Measurements from ENCODE around the gene DDC. TPM values are rescaled to one million over a fixed set of nuclear protein-coding genes. Genes with fewer than 3 reads are reported as not detected.

The DDC gene, protein sequence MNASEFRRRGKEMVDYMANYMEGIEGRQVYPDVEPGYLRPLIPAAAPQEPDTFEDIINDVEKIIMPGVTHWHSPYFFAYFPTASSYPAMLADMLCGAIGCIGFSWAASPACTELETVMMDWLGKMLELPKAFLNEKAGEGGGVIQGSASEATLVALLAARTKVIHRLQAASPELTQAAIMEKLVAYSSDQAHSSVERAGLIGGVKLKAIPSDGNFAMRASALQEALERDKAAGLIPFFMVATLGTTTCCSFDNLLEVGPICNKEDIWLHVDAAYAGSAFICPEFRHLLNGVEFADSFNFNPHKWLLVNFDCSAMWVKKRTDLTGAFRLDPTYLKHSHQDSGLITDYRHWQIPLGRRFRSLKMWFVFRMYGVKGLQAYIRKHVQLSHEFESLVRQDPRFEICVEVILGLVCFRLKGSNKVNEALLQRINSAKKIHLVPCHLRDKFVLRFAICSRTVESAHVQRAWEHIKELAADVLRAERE
- total RNA-seq, result not detected
- 10 to 100 TPM in 1 of 2 donors, not detected in 1; 49.6 TPM for polyA plus RNA-seq
- long read RNA-seq, donor 1, result 0 reads
- long read RNA-seq, donor 2, result 0 reads

DNA sequence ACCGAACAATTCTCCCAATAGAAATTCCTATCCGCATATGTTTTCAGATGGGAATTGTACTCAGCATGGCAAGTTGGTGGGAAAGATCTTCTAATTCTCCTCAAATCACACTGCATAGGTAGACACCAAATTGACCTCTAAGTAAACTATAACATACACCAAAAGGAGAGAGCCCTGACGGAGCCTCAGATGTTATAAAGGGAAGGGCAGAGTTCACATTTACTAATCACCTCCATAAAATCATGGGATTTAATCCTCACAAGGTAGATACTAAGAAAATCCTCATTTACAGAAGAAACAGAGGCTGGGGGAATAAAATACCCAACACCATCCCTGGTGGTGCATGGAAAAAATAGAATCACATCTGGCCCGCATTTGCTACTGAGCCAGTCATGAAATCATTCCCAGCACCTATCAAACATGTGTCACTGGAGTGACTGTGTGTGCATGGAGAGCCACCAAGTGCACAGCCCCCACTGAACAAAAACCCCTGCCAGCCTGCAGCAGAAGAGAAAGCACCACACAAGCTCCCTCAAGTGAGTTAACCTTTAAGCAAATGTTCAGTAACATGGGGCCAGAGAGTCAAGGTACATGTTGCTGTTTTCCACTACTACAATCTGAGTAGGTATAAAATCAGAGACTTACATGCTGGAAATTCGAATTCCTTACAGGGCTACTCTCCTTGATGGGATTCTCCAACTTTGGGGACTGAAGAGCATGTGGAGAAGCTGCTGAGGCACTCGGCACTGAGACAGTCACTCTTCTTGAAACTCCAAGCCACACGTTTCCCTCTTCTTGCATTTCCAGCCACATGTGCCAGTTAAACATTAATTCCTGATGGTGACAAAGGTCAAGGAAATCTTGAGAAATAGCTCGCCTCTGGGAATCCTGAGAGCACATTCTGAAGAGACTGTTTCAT lies at the start of gene DDC:
Gene DDC, minus strand, starts transcription at position 766 of the 919 bp plus-strand sequence. CDS start 21,320 bp downstream, outside the sequence.
- Histone ChIP-seq H3K36me3 (ENCODE audit: control insufficient read depth in 1 of 2, insufficient read depth in 2 of 2, low read length in 1 of 2) (no peaks in the 10 kb centered on the region), H3K9me3 (ENCODE audit: control insufficient read depth, low read length) (no peaks in the 10 kb centered on the region), H3K27ac (ENCODE audit: low read depth in 1 of 2, low read length in 2 of 2) (no peak within 1 kb of the TSS), H3K4me3 (ENCODE audit: low read length in 2 of 2) (no peak within 1 kb of the TSS), H3K27me3 (ENCODE audit: control insufficient read depth in 1 of 2, insufficient read depth in 2 of 2, low read length in 1 of 2) (no peaks in the 10 kb centered on the region), H3K4me1 (ENCODE audit: control insufficient read depth in 1 of 2, insufficient read depth in 2 of 2, low read length in 2 of 2) (no peaks in the 10 kb centered on the region)
- DNase-seq, result no peak
- ATAC-seq (ENCODE audit: low FRiP score), result no peak
- WGBS, 2 donors, result 50 to 55% methylated on average over 8 of the region's 8 CpGs
- intact Hi-C loops (cut with DNase I), result no loop called here

DNA sequence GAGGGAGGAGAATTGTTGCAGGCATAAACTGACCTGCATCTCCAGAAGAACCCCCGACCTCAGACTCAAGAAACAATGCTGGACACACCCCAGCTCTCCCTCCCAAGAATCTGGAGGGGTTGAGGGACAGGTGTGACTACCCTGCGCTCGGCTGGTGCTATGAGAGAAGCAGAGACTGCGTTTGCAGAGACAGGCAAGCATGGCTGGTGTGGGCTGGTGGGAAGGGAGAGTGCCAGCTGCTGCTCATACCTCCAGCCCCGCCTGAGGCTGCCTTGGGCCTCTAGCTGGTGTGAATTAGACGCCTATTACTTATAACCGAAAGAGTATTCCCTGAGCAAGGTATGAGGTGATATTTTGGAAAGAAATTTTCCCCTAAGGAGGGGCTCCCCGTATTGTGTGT lies 48.3 kb upstream of the DDC start:
- H3K4me3 ChIP-seq (ENCODE audit: low read length in 2 of 2), result no peak overlapping the region
- no peaks in the 10 kb centered on the region for H3K9me3 ChIP-seq (ENCODE audit: control insufficient read depth, low read length)
- no peaks in the 10 kb centered on the region for H3K4me1 ChIP-seq (ENCODE audit: control insufficient read depth in 1 of 2, insufficient read depth in 2 of 2, low read length in 2 of 2)
- DNase-seq (no peak), ATAC-seq (ENCODE audit: low FRiP score) (no peak)
- no peaks in the 10 kb centered on the region for H3K27me3 ChIP-seq (ENCODE audit: control insufficient read depth in 1 of 2, insufficient read depth in 2 of 2, low read length in 1 of 2)
- peaks cover 12 to 13% of the 10 kb centered on the region in 2 donors for H3K36me3 ChIP-seq (ENCODE audit: control insufficient read depth in 1 of 2, insufficient read depth in 2 of 2, low read length in 1 of 2)
- intact Hi-C loops (cut with DNase I), result no loop called here
- WGBS, 2 donors, result 92 to 94% methylated on average over 8 of the region's 8 CpGs
- no peak overlapping the region for H3K27ac ChIP-seq (ENCODE audit: low read depth in 1 of 2, low read length in 2 of 2)

DNA sequence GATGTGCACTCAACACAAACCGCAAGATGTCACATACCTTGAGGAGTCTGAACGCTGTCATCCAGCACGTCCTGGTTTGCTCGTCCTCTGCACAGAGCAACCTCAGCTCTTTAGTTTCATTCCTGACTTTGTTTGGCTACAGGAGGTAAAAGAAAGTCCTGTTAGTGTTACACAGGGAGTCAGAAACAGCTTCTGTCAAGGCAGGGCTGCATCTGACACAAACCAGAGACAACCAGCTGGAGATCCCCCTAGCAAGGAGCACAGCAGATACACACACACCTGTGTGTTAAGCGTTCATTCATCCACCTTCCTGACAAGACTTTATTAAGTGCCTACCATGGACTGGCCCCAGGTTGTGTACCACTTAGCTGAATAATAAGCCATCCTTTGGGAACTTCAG lies 47.5 kb upstream of the DDC start:
- Histone ChIP-seq H3K4me3 (ENCODE audit: low read length in 2 of 2) (no peak overlapping the region), H3K27me3 (ENCODE audit: control insufficient read depth in 1 of 2, insufficient read depth in 2 of 2, low read length in 1 of 2) (no peaks in the 10 kb centered on the region), H3K27ac (ENCODE audit: low read depth in 1 of 2, low read length in 2 of 2) (no peak overlapping the region), H3K36me3 (ENCODE audit: control insufficient read depth in 1 of 2, insufficient read depth in 2 of 2, low read length in 1 of 2) (peaks cover 12 to 13% of the 10 kb centered on the region in 2 donors), H3K9me3 (ENCODE audit: control insufficient read depth, low read length) (no peaks in the 10 kb centered on the region), H3K4me1 (ENCODE audit: control insufficient read depth in 1 of 2, insufficient read depth in 2 of 2, low read length in 2 of 2) (no peaks in the 10 kb centered on the region)
- intact Hi-C loops (cut with DNase I), result no loop called here
- DNase-seq (no peak), ATAC-seq (ENCODE audit: low FRiP score) (no peak)
- WGBS, 2 donors, result 95 to 96% methylated on average over 5 of the region's 5 CpGs

DNA sequence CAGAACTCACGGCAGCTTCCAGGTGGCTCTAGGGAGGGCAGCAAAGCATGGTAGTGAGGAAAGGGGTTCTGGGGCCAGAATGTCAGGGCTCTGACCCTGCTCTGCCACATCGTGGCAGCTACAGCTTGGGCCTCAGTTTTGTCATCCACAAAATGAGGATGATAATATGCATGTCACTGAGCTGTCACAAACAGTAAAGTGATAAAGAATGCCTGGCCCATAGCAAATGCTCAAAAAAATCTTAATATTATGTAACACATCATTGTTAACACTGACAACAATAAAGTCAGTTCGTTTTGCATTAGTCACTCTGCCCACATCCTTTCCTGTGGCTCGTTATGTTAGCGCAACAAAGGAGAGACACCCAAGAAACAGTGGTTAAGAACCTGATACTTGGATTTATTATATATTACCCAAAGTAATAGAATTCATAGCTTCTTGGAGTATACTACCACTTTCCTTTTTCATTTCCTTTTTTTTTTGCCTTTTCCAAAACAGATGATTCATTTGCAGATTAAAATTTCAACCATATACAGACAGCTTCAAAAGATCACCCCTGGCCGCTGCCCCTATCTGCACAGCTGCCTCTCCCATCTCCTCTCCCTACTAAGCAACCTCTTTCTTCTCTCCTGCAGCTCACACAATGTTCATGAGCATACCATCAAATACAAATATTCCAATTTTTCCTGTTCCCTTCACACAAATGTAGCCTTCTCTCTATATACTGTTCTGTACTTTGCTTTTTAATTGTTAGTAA lies 45.5 kb upstream of the DDC start:
- 79 to 82% methylated on average over 6 of the region's 6 CpGs for WGBS, 2 donors
- DNase-seq (no peak), ATAC-seq (ENCODE audit: low FRiP score) (no peak)
- intact Hi-C loops (cut with DNase I), result no loop called here
- Histone ChIP-seq H3K4me3 (ENCODE audit: low read length in 2 of 2) (no peak overlapping the region), H3K27me3 (ENCODE audit: control insufficient read depth in 1 of 2, insufficient read depth in 2 of 2, low read length in 1 of 2) (no peaks in the 10 kb centered on the region), H3K27ac (ENCODE audit: low read depth in 1 of 2, low read length in 2 of 2) (no peak overlapping the region), H3K9me3 (ENCODE audit: control insufficient read depth, low read length) (no peaks in the 10 kb centered on the region), H3K36me3 (ENCODE audit: control insufficient read depth in 1 of 2, insufficient read depth in 2 of 2, low read length in 1 of 2) (peaks cover 12 to 13% of the 10 kb centered on the region in 2 donors), H3K4me1 (ENCODE audit: control insufficient read depth in 1 of 2, insufficient read depth in 2 of 2, low read length in 2 of 2) (no peaks in the 10 kb centered on the region)

DNA sequence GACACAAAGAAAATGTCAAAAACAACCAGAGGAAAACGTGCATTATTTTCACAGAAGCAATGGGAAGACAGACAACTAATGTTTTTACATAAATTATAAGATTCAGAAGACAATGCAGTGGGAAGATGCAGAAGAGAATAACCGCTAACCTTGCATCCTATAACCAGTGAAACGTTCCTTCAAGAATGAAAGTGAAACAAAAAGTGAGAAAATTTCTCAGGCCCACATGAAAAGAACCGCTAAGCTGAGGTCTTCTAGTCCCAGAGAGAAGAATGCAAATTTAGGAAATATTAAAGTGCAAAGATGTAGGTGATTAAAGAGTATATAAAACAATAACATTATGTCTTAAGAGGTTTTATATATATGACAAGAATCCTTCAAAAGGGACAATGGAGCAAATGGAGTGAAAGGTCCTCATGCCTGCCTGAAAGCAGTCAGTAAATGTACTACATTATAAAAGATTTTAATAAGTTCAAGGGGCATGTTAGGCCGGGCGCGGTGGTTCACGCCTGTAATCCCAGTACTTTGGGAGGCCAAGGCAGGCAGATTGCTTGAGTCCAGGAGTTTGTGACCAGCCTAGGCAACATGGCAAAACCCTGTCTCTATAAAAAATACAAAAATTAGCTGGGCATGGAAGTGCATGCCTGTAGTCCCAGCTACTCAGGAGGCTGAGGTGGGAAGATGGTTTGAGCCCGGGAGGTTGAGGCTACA lies 43.1 kb upstream of the DDC start:
- H3K4me1 ChIP-seq (ENCODE audit: control insufficient read depth in 1 of 2, insufficient read depth in 2 of 2, low read length in 2 of 2), result no peaks in the 10 kb centered on the region
- peaks cover 11 to 13% of the 10 kb centered on the region in 2 donors for H3K36me3 ChIP-seq (ENCODE audit: control insufficient read depth in 1 of 2, insufficient read depth in 2 of 2, low read length in 1 of 2)
- WGBS, 2 donors, result 89% methylated on average over 9 of the region's 9 CpGs
- intact Hi-C loops (cut with DNase I), result no loop called here
- no peak overlapping the region for H3K27ac ChIP-seq (ENCODE audit: low read depth in 1 of 2, low read length in 2 of 2)
- no peaks in the 10 kb centered on the region for H3K27me3 ChIP-seq (ENCODE audit: control insufficient read depth in 1 of 2, insufficient read depth in 2 of 2, low read length in 1 of 2)
- H3K4me3 ChIP-seq (ENCODE audit: low read length in 2 of 2), result no peak overlapping the region
- no peak for DNase-seq
- no peak for ATAC-seq (ENCODE audit: low FRiP score)
- H3K9me3 ChIP-seq (ENCODE audit: control insufficient read depth, low read length), result no peaks in the 10 kb centered on the region

DNA sequence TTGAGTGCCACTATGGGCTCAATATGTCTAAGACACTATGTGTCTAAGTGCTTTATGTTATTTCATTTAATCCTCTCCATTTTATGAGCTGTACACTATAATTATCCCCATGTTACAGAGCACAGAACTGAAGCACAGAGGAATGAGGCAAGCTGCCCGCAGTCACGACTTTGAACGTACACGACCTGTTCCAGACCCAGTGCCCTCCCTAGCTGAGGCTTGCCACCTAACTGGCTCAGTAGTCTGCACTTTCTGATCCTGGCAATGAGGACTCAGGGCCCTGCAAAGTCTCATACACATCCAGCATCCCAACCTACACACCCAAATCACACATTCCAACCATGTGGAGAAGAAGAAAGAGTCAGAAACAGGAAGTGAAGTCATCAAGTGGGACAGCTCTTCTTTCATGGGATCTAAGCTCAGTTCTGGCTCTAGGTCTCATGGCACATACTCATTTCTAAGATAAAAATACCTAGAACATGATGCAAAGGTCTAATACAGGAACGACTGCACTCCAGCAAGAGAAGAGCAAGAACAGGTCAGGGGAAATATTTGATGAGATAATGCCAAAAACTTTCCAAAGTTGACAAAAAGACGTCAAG lies 42.4 kb upstream of the DDC start:
- H3K4me1 ChIP-seq (ENCODE audit: control insufficient read depth in 1 of 2, insufficient read depth in 2 of 2, low read length in 2 of 2), result no peaks in the 10 kb centered on the region
- H3K9me3 ChIP-seq (ENCODE audit: control insufficient read depth, low read length), result no peaks in the 10 kb centered on the region
- WGBS, 2 donors, result 83% methylated on average over 6 of the region's 6 CpGs
- no peak overlapping the region for H3K4me3 ChIP-seq (ENCODE audit: low read length in 2 of 2)
- no peak overlapping the region for H3K27ac ChIP-seq (ENCODE audit: low read depth in 1 of 2, low read length in 2 of 2)
- ATAC-seq (ENCODE audit: low FRiP score) (no peak), DNase-seq (no peak)
- no peaks in the 10 kb centered on the region for H3K27me3 ChIP-seq (ENCODE audit: control insufficient read depth in 1 of 2, insufficient read depth in 2 of 2, low read length in 1 of 2)
- H3K36me3 ChIP-seq (ENCODE audit: control insufficient read depth in 1 of 2, insufficient read depth in 2 of 2, low read length in 1 of 2), result peaks cover 8 to 13% of the 10 kb centered on the region in 2 donors
- intact Hi-C loops (cut with DNase I), result no loop called here

DNA sequence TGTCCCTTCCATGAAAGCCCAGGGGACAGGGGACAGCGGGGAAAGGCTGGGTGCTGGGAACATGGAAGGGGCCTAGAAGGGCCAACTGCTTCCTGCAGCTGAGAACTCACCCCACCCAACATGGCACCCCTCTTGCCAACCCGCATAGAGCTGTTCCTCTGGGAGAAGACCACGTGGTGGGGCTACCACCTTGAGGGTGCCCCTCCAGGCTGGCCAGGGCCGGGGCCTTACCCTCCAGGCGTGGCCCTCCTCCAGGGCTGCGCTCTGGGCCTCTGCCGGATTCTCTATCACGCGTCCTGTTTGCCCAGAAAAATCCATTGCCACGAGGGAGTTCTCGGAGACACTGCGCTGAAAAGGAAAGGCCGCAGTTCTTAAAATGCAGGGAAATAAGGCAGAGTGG lies 39.9 kb upstream of the DDC start:
- H3K36me3 ChIP-seq (ENCODE audit: control insufficient read depth in 1 of 2, insufficient read depth in 2 of 2, low read length in 1 of 2), result peaks cover 0 to 3% of the 10 kb centered on the region in 2 donors
- DNase-seq (no peak), ATAC-seq (ENCODE audit: low FRiP score) (peak; percentile 29)
- no peak overlapping the region for H3K4me3 ChIP-seq (ENCODE audit: low read length in 2 of 2)
- 95 to 96% methylated on average over 13 of the region's 13 CpGs for WGBS, 2 donors
- H3K4me1 ChIP-seq (ENCODE audit: control insufficient read depth in 1 of 2, insufficient read depth in 2 of 2, low read length in 2 of 2), result no peaks in the 10 kb centered on the region
- no peaks in the 10 kb centered on the region for H3K9me3 ChIP-seq (ENCODE audit: control insufficient read depth, low read length)
- H3K27ac ChIP-seq (ENCODE audit: low read depth in 1 of 2, low read length in 2 of 2), result no peak overlapping the region
- no peaks in the 10 kb centered on the region for H3K27me3 ChIP-seq (ENCODE audit: control insufficient read depth in 1 of 2, insufficient read depth in 2 of 2, low read length in 1 of 2)
- intact Hi-C loops (cut with DNase I), result no loop called here
